Measurements from ENCODE around the gene PALLD. TPM values are rescaled to one million over a fixed set of nuclear protein-coding genes. Genes with fewer than 3 reads are reported as not detected.

Gene PALLD
- total RNA-seq, 2 donors from 2014 or later, result 705 to 752 TPM

- no peaks in the 10 kb centered on the region for H3K36me3 ChIP-seq
- no peak overlapping the region for H3K4me3 ChIP-seq
- ATAC-seq (ENCODE audit: insufficient number of reproducible peaks, low FRiP score, low read depth) (no peak), DNase-seq (ENCODE audit: low spot score) (no peak)
- H3K27ac ChIP-seq, result no peak overlapping the region
- no peaks in the 10 kb centered on the region for H3K4me1 ChIP-seq (ENCODE audit: control insufficient read depth in 1 of 2, low read depth in 2 of 2)
- no peaks in the 10 kb centered on the region for H3K27me3 ChIP-seq (replicated peaks; ENCODE audit: insufficient read depth)
- H3K9me3 ChIP-seq, result no peaks in the 10 kb centered on the region
- TF ChIP-seq CTCF (IDR thresholded peaks at IDR 0.05), result no peak
Observed at GRCh38 chr4:168491563-168491962, 5.3 kb upstream of the PALLD start.

- TF ChIP-seq CTCF (IDR thresholded peaks at IDR 0.05), result no peak
- H3K4me1 ChIP-seq (ENCODE audit: control insufficient read depth in 1 of 2, low read depth in 2 of 2), result no peaks in the 10 kb centered on the region
- H3K36me3 ChIP-seq, result no peaks in the 10 kb centered on the region
- DNase-seq (ENCODE audit: low spot score), result no peak
- ATAC-seq (ENCODE audit: insufficient number of reproducible peaks, low FRiP score, low read depth), result no peak
- H3K27me3 ChIP-seq (replicated peaks; ENCODE audit: insufficient read depth), result no peaks in the 10 kb centered on the region
- no peaks in the 10 kb centered on the region for H3K9me3 ChIP-seq
- no peak overlapping the region for H3K27ac ChIP-seq
- H3K4me3 ChIP-seq, result no peak overlapping the region
Observed at GRCh38 chr4:168498251-168498650, 1.4 kb downstream of the PALLD start.

GRCh38 chr4:168499241-168499640 lies 2.4 kb downstream of the PALLD start:
- Histone ChIP-seq H3K4me1 (ENCODE audit: control insufficient read depth in 1 of 2, low read depth in 2 of 2) (no peaks in the 10 kb centered on the region), H3K9me3 (no peaks in the 10 kb centered on the region), H3K36me3 (no peaks in the 10 kb centered on the region), H3K4me3 (no peak overlapping the region), H3K27me3 (replicated peaks; ENCODE audit: insufficient read depth) (no peaks in the 10 kb centered on the region), H3K27ac (no peak overlapping the region)
- no peak for TF ChIP-seq CTCF (IDR thresholded peaks at IDR 0.05)
- DNase-seq (ENCODE audit: low spot score) (no peak), ATAC-seq (ENCODE audit: insufficient number of reproducible peaks, low FRiP score, low read depth) (no peak)

- Histone ChIP-seq H3K36me3 (no peaks in the 10 kb centered on the region), H3K4me3 (no peak overlapping the region), H3K9me3 (no peaks in the 10 kb centered on the region), H3K27ac (no peak overlapping the region), H3K27me3 (replicated peaks; ENCODE audit: insufficient read depth) (no peaks in the 10 kb centered on the region), H3K4me1 (ENCODE audit: control insufficient read depth in 1 of 2, low read depth in 2 of 2) (no peaks in the 10 kb centered on the region)
- no peak for TF ChIP-seq CTCF (IDR thresholded peaks at IDR 0.05)
- no peak for DNase-seq (ENCODE audit: low spot score)
- ATAC-seq (ENCODE audit: insufficient number of reproducible peaks, low FRiP score, low read depth), result no peak
Observed at GRCh38 chr4:168501407-168501806, 4.6 kb downstream of the PALLD start.

- DNase-seq (ENCODE audit: low spot score) (no peak), ATAC-seq (ENCODE audit: insufficient number of reproducible peaks, low FRiP score, low read depth) (no peak)
- H3K9me3 ChIP-seq, result no peaks in the 10 kb centered on the region
Observed at GRCh38 chr4:168502861-168503260, 6.0 kb downstream of the PALLD start.

More at GRCh38 chr4:168502861-168503260, 6.0 kb downstream of the PALLD start:
- Histone ChIP-seq H3K4me3 (no peak overlapping the region), H3K27me3 (replicated peaks; ENCODE audit: insufficient read depth) (no peaks in the 10 kb centered on the region), H3K4me1 (ENCODE audit: control insufficient read depth in 1 of 2, low read depth in 2 of 2) (no peaks in the 10 kb centered on the region), H3K27ac (no peak overlapping the region), H3K36me3 (no peaks in the 10 kb centered on the region)
- TF ChIP-seq CTCF (IDR thresholded peaks at IDR 0.05), result no peak
